ENCODE results near the gene ATXN1.
"Not testable (repeated sequence)": the region's sequence is repeated elsewhere in the genome, so short reads cannot be mapped to it uniquely, and the experiment has no call there.

The ATXN1 gene

DNA sequence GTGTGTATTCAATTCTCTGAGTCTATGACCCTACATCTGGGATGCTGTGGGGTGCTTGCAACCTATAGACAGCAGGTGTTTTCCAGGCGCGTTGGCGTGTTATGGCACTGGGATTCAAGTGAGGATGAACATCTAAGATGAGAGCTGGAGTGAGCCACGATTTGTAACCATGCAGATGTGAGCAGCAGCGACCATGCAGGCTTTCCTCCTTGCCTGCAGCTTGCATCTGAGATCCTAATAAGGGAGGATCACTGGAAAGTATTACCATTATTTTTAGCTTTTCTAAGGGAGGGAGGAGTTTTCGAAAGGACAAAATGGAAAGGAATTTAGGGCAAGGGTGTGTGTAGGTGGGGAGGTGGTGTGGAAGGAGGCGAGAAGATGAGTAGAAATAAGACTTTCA, 216.7 kb downstream of the ATXN1 start:
- peak in 1 of 56 donors; percentile 21 for DNase-seq

DNA sequence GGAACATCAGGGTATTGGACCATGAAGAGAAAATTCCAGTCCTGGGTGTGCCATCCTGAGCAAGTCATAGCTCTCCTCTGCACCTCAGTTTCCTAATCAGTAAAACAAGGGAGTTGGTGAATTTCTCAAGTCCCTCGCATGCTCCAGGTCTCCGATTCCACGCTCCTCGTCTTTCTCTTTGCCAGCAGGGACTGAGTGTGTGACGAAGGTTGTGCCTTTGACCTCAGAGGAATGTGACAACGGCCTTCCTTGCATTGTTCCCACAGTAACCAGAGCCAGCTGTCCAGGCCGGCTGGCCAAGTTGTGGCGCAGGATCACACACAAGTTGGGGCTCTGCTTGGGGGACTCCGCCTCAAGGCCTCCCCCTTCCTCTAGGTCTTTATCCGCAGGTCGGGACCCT, 217.3 kb downstream of the ATXN1 start:
- DNase-seq, result peak in 1 of 56 donors; percentile 25

DNA sequence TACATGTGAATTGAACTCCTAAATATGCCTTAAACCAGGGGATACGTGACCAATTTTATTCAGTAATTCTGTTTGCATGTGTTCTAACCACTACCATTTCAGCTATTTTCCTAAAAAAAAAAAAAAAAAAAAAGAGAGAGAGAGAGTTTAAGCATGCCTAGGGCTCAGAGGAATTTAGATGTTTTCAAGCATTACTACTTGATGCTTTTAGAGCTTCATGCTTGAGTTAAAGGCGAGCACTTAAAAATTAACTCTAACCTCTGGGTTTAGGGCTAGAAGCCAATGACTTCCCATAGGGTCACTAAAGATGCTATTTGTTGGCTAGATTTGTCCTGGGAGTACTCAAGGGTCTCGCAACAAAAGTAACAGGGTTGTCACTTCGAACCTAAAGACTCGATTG, 217.7 kb downstream of the ATXN1 start:
- DNase-seq, result no peak

DNA sequence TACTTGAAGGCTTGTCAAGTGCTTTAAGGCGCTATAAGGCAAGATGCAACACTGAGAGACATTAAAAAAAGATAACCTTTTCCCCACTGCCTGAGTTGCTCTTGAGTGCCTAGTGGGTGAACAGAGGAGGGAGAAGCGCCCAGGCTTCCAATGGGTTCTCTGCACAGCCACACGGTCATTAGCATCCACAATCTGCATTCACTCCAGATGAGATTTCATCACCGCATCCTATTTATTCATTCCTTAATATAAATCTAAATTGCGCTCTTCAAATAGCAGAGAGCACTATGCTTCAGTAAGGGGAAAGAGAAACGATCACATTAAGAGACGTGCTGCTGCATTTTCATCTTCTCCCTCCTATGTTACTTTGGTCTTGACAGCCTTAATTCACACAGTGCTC, 219.2 kb downstream of the ATXN1 start:
- no peak for DNase-seq

DNA sequence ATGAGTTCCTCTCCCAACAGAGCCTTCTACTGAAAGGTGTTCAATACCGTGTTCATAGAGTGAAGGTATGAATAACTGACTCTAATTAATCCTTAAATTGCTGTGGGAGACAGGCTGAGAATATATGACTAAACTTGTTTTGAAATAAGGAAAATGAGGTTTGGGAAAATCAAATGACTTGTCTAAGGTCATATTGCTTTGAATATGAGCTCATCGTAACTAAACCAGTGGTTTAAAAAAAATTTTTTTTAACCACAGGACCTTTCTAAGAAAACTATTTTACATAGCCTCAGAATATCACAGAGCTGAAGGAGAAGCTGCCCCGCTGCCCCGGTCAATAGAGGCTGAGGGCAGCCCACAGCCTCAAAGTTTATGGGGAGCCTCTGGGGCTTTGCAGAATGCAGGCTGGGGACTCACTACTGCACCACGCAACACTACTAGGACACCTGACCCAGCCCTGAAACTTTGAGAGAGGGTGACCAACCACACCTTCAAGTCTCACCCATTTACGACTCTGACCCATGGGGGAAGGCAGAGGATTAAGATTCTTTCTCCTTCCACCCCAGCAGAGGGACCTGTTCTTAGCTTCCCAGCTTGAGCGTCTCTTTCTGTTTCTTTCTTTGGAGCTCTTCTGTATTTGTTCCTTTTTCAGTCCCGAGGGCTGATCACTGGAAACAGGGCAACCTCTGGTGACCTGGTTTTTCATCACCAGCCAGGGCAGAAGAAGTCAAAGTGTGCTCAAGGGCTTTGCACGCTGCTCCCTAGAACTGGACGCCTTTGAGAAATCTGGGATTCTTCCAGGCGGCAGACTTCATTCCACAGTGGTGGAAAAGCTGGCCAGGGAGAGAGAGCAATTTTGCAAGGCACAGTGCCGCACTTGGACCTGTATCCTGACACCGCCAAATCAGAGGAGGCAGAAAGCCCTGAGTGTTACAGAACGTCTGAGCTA, 220.2 kb downstream of the ATXN1 start:
- peak in 2 of 56 donors; percentile 5 to 20 for DNase-seq

DNA sequence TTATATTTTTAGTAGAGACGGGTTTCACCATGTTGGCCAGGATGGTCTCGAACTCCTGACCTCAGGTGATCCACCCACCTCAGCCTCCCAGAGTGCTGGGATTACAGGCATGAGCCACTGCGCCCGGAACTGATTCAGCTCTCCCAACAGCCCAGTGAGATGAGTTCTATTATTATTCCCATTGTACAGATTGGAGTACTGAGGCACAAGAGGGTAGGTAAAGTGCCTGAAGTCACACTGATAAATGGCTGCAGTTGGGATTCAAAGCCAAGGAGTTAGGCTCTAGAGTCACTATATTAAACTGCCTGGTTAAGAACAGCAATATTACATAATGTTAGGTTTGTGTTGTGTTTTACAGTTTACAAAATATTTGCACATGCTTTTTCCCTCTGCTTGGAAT, 220.9 kb downstream of the ATXN1 start:
- not testable (repeated sequence) for DNase-seq

DNA sequence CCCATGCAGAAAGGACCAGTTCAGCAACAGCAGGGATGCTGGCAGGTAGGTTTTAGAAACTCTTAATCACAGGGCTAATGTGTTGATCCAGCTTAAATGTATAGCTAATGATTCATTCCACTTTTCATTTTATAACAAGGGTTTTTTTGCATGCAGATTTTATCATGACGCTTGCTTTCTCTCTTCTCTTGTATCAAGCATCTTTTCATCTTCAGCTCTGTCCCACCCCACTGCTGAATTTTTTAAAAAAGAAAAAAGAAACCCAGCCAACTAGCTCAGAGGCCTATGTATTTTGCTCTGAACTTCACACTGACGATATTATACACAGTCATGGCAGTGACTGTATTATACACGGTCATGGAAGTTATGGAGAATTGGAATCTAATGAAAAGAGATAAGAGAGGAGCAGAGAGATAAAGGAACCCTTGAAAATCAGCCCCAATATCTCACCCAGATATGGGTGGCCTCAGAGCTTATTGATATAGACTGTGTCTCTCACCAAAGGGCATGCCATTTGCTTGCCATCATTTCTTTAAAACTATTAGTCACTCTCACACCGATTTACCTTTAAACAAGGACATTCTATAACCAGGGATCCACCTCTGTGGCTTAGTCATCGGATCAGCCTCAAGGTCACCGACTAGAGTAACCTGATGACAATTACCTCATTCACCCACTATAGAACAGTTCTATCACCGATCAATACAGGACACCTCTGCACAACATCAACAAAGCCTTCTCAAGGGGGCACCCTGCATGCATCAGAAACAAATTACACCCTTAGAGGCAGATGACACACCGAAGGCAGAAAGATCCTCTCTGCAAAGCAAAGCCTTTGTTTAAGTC, 222.0 kb downstream of the ATXN1 start:
- no peak for DNase-seq

DNA sequence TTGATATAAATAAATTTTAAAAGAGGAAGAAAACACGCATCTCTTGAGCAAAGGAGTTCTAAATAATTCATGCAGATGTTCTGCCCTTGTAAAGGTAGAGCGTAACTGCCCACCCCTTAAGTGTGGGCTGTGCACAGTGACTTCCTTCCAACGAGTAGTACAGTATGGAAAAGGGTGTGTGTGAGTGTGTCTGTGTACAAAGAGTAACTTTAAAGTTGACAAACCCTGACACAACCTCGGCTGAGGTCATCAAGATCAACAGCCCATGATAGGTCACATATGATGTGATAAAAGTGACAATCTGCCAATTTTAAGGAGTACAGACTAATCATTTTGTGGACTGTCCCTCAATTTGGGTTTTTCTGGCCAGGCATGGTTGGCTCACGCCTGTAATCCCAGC, 225.7 kb downstream of the ATXN1 start:
- no peak for DNase-seq

DNA sequence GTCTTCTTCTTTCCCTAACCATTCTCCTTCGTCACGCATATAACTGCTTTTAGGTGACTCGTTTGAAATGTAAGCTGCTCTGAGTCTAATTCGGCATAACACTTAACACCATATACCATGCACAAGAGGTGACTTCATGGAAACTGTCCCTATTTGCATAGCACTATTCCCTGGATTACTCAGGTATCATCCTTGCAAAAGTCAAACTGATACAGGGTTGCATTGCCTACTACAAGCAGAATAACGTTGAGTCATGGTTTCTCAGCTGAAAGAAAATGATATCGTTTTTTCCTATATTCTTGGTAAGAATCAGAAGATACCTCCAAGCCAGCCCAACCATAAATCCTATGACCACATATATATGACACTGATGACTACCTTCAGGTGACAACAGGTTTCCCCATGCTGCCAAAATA, 227.5 kb downstream of the ATXN1 start:
- no peak for DNase-seq

DNA sequence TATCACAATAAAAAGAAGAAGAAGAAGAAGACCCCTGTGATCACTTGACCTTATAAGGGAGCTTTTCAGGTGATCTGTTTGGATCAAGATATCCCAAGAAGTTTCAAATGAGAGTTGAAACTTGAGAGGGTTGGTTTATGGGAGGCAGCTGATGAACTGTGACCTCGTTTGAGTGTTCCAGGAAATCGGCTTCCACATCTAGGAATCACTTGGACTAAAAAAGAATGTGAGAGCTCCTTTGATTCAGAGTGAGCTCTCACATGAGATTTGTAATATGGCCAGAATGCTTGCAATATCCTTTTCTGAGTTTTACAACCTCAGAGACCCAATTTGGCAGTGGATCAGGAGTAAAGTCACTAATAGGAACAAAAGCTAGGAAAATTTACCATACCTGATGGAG, 228.1 kb downstream of the ATXN1 start:
- no peak for DNase-seq

DNA sequence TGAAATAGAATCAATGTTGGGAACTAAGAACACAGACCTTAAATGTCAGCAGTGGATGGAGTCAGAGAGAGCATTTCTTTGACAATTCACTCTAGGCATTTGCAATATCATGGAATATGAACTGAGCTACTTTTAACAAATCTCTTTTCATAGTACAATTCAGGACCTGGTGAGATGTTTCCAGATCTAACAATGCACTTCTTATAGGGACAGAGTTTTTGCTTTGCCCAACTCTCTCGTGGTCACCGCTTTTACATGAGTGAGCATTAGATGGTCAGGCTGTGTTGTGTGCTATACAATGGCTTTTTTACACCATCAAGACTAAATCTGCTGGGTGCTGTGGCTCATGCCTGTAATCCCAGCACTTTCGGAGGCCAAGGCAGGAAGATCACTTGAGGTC, 233.6 kb downstream of the ATXN1 start:
- DNase-seq, result no peak

DNA sequence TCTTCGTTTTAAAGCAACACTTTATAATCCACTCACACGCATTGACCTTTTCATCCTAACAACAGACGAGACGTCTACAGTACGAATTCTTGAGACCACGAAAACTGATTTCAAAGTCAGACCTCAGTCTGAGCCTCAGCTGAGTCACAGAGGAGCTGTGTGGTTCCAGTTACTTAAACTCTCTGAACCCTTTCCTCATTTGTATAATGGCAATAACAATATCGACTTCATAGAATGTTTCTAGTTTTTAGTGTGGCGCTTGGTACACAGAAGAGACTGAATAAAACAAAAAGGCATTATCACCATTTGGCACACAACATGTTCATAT, 236.9 kb downstream of the ATXN1 start:
- no peak for DNase-seq

DNA sequence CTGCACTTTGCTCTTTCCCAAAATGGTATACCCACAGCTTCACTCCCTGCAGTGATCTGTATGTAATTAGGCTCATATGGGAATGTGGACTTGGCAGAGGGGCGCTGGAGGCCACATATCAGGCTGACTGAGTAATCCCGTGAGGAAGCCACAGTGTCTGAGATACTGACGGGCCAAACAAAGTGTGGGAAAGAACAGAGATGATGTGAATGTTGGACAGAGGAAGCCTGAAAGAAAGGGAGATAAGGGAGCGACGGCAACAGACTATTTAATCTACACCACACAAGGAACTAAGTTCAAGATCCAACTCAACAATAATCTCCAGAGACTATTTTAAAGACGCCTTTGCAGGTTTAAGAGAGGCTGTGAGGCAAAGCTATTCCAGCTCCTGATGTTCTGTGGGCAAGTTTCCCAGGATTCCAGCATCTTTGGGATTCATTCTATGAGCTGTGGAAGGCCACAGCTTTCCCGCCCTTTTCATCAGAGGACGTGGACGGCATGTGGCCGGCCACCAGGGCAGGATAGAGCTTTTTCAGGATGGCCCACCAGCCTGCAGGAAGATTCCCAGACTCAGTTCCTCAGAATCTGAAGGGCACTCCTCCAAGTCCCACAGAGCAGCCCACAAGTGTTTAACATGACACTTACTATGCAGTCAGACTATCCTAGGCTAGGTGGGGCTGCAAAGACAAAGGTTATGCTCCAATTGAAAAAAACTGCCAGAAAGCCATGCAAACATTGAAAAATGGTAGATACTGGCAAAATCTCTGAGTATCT, 237.5 kb downstream of the ATXN1 start:
- no peak for DNase-seq

DNA sequence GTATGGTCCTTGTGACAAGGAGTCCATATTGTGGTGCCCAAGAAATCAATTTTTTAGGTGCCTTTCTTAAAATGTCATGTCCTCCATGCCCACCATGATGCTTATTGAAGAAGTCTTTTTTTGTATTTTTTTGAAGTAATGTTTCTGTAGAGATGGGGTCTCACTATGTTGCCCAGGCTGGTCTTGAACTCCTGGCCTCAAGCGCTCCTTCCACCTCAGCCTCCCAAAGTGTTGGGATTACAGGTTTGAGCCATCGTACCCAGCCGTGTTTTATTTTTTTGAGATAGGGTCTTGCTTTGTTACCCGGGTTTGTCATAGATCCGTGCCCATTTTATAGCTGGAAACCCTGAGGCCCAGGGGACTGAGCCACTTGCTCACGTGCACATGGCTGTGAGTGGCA, 238.3 kb downstream of the ATXN1 start:
- no peak for DNase-seq

DNA sequence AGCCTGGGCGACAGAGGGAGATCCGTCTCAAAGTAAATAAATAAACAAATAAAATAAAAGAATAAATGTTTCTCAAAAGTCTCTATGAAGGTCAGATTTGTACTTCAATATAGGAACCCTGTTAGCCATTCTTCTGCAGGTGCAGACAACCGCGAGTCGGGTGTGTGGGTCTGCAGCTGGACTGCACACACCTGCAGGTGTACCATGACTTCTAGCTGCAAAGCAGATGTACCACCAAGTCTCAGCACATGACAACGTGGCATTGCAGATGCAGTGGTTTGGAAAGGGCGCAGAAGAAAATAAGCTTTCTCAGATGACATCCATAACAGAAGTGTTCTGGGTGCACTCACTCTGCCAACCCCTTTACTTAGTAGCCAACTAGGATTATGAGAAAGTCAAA, 239.7 kb downstream of the ATXN1 start:
- DNase-seq, result no peak

DNA sequence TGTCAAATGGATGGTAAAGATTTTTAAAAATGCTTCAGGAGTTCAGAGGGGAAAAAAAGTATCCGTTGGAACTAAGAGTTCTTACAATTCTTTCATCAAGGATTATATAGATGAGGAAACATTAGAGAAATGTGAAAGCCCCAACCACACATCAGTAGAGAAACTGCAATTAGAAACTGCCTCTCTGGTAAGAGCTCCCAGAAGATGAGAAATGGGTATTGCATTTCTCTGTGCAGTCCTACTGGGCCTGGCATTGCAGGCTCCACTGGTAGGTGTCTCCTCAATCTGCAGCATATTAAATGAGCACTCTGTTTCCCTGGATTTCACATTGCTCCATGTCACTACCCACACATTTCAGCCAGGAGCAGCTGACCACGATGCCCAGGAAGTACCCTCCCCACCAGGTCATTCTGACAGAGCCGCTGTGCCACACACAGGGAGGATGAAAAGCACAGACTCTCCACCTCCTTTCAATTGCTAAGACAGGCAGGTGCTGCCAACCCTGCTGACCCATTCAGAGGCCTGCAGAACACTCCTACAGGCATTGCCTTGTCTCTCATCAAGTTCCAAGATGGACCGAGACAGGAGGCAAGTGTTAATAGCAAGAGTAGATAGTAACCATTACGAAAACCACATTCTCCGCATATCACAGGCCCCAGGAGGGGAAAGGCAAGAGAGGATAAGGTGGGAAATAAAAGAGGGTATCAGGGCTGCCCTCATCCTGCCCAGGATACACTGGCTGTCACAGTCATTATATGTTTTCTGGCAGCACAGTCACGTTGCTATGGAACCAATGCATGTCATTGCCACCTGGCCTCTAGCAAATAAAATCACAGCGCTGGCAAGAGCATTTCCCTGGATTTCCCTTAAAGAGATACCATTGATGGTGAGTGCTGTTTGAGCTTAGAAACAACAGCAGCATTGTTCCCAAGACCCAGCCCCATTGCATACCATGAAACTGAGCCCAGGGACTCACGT, 241.7 kb downstream of the ATXN1 start:
- DNase-seq, result no peak

DNA sequence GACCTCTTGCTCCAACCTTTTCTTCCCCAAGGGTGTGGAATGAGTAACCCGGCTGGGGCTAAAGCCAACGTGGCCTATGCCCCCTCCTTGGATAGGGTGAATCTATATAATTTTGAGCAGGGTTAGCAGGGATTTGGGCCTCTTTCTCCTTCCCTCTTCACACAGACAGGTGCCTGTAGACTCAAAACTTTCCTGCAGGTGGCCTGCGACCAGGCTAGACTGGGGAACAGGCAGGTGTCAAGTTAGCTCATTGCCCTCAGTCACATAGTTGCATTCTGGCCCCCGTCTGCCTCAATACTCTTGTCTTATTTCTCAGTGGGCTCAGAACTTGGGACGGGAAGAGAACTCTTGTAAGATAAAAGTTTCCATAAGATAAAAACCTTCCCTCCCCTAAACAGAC, 243.0 kb downstream of the ATXN1 start:
- no peak for DNase-seq

DNA sequence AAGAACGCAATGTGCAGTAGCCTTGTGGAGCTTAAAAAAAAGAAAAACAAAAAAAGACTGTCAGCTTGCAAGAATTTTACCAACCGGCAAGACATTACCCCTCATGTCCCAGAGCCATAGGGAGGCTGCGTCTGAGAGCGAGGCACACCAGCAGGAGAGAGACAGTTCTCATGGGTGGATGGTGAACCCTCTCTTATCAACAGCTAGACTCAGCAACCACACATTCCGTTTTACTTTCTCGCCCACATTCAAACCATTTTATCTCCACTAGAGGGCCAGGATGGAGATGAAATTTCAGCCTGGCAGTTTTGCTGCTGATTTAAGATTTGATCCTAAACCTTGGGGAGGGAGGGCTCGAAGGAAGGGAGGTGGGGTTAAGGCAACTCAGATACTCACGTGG, 247.0 kb downstream of the ATXN1 start:
- DNase-seq, result peak in 22 of 56 donors; percentile 3 to 57 (median 32)

DNA sequence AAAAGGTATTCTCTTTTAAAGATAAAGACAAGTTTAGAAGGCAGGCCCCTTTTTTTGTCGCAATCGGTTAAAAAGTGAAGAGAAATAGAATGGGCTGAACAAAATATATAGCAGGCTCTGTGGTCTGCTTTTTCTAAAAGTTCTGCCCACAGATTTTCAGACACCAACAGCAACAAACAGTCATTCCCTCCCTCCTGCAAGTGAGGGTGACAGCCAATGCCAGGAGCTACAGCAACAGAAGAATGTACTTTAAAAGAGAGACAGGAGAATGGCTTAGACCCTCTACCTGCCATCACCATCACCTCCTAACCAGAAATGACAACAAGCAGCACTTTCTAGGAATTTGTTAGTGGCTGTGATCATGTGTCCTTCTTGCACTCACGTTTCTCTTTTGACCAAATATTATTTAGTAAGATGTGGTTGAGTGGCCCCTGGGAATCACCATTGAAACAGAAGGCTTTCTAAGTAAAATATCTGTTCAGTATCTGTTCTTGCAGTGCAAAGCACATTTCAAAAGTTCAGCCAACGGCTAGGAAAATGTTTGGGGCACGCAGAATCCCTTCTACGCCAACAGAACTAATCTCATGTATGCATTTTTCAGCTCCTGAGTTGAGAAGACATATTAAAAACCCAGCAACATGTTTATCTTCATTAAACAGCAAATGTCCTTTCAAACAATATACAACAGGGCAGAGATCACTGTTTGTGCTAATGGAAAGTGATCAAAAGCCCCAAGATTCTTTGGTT, 248.5 kb downstream of the ATXN1 start:
- no peak for DNase-seq

All from nucleus accumbens (tissue), 56 donors.